ENCODE data around the gene RBBP5. TPM values are rescaled to one million over a fixed set of nuclear protein-coding genes. Genes with fewer than 3 reads are reported as not detected.

Gene RBBP5
- polyA plus RNA-seq, 12 donors: 9.6 to 17.7 (median 12.1) TPM; not detected in 1

DNA sequence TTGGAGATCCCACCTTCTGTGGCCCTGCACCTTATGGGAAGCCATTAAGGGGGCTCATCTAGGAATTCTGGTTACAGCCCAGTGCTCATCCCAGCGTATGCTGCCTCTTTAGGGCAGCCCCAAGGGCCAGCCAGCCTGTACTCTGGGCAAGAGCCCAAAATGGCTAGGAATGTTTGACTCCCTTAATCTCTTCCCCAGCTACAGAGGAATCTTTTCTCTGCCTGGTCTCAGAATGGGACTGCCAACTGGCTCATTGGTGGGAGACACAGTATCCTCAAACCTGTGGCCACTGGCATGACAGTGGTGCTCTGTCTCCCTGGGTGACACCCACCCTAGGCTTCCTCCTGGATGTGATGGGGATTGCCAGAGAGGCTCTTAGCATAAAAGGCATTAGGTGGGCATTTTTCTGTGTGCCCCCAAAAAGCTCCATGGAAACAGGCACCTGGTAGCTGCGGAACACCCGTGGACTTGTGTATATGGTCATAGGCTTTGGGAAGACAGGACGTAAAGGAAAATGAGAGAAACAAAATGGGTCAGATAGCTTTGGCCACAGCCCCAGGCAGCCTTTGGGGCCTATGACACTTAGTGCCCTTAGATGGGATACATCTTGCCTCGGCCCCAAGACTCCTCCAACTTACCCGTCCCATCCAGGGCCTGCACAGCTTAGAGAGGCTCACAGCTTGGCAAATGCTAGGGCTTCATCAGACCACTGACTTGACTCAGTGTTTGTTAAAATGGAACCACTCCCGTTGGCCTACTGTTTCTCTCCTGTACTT lies 44.4 kb downstream of the RBBP5 start:
- no peak for DNase-seq

DNA sequence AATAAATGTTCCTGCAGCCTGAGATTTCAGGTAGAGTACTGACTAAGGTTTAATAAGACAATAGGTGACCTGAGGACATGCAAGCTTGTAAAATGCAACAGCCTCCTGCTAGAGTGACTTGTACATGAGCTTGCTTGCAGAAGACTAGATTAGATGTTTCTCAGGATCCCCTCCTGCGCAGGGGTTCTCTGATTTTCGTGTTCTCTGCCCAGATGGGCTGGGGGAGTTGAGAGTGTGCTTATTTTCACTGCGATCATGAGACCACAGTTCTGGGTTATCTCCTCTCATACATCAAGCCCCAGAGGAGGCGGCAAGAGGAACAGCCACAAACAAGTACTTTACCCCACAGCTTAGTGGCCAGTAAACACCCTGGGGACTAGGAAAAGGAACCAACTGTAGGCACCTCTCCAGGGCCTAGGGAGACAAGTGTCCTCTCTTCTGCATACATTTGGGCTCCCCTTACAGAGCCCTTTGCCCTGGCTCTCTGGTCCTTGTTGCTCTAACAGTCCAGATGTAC lies 45.5 kb downstream of the RBBP5 start:
- no peak for DNase-seq

DNA sequence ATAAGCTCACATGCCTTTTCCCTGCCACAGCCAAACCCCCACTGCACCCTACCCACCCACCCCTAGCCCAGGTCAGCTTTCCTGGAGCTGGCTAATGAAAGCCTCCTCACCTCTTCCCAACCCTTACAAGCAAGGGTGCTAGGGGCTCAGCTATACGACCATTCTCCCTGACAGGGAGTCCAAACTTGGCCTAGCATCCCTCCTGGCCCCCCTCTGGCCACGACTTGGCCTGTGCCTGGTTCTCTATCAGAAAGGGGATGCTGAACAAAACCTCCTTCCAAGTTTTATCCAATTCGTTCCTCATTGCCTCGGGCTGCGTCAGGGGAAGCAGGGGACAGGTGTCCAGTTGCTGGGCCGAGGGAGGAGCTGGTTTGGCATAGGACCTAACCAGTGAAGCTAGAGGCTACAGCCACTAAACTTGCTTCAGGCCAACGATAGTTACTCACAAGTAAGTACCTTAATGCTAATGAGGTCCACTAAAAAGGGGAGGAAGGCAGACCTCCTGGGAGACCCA lies 46.1 kb downstream of the RBBP5 start:
- no peak for DNase-seq

DNA sequence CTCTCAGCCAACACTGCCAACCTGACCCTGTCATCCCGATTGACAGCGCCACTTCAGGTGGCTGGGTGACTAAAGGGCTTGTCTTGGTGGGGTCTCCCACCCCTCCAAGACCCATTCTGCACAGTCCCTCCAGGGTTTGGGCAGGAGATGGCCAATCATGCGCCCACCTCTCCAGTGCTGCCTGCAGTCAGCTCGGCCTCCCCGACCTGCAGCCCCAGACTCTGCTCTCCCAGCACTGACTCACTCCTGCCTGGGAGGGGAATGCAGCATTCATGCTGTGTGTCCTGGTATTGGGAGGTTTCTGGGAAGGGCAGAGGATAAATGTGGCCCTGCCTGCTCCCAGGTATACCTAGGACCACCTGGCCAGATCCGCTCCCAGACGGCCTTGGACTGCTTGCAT lies 47.3 kb downstream of the RBBP5 start:
- no peak for DNase-seq

DNA sequence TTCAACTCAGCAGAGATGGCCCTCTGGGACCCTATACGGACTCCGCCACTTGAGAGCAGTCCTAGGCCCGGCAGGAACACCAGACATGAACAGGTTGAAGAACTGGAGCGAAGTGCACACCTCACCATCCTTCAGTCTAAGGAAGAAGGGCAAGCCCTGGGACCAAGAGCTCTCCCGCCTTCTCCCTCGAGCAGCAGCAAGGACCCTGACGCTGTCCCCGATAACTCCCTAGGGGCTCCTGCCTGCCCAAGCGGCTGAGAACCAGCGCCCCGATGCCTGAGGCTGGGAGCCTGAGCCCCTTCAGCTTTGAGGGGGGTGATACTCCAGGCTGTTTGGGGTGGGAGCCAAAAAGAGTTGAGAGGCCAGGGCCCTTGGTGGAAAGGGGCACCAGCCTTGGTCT lies 47.7 kb downstream of the RBBP5 start:
- no peak for DNase-seq

DNA sequence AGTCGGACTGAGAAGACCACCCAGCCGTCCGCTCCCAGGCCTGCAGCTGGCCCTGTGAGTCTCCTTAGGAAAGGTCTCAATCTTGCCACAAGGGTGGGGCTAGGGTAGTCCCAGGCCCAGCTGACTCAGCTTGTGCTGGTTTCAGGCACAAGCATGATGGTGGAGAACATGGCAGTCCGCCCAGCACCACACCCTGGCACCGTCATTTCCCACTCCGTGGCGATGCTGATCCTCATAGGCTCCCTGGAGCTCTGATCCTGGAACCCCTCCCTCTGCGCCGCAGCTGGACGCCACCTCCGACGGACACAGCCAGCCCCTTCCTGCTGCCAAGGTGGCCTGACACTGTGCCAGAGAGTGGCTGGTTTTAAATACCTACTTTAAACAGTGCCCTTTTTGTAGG lies 48.3 kb downstream of the RBBP5 start:
- no peak for DNase-seq

DNA sequence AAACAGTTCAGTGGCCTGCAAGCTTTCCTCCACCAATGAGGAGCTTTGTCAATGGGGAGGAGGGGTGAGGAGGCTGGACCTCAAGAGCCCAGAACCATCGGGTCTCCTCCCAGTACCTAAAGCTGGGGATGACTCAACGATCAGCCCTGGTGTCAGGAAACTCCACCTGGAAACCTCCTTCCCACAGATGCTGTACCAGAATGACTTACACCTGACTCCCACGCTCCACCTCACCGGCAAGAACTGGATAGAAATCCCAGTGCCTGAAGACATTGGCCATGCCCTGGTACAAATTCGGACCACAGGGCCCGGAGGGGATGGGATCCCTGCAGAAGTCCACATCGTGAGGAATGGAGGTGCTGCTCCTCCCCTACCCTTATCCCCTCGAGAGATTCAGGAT lies 48.9 kb downstream of the RBBP5 start:
- DNase-seq: no peak

DNA sequence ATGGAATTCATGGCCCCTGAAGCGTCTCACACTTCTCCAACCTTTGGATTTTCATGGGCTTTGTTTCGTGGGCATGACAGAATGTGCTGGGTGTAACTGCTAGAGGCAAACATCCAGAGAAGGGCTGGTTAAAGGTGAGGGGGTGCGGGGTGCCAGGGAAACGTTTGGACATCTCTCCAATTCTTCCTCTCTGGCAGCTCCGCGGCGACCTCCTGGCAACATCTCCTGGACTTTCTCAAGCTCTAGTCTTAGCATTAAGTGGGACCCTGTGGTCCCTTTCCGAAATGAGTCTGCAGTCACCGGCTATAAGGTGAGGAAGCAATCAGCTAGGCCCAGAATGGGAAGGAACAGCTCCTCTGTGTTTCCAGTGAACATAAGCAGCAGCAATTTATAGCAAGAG lies 49.5 kb downstream of the RBBP5 start:
- no peak for DNase-seq

DNA sequence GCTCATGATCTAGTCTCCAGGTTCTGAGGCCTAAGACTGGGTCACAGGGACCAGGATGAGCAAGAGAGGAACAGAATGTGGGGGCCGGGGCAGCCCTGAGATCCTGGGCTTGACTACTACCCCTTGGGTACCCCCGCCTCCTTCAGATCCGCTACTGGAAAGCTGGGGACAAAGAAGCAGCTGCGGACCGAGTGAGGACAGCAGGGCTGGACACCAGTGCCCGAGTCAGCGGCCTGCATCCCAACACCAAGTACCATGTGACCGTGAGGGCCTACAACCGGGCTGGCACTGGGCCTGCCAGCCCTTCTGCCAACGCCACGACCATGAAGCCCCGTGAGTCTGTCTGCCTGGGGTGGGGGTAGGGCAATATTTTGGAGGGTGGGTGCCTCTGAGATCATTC lies 50.0 kb downstream of the RBBP5 start:
- no peak for DNase-seq

DNA sequence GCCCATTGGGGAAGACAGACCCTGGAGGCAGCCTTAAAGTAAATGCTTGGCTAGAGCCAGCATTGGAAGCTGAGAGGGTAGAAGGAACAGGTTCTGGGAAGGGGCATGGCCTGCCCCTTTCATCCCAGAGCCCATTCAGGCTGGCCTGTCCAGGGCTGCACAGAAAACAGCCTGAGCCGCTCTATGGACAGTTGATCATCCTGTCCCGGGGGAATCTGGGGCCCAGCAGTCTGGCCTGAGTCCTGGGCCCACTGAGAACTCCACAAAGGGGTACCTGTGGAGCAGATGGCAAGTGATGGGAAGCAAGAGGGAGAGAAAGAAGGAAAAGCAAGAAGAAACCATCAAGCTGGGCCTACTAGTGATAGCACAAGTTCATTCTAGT lies 50.8 kb downstream of the RBBP5 start:
- DNase-seq: no peak

DNA sequence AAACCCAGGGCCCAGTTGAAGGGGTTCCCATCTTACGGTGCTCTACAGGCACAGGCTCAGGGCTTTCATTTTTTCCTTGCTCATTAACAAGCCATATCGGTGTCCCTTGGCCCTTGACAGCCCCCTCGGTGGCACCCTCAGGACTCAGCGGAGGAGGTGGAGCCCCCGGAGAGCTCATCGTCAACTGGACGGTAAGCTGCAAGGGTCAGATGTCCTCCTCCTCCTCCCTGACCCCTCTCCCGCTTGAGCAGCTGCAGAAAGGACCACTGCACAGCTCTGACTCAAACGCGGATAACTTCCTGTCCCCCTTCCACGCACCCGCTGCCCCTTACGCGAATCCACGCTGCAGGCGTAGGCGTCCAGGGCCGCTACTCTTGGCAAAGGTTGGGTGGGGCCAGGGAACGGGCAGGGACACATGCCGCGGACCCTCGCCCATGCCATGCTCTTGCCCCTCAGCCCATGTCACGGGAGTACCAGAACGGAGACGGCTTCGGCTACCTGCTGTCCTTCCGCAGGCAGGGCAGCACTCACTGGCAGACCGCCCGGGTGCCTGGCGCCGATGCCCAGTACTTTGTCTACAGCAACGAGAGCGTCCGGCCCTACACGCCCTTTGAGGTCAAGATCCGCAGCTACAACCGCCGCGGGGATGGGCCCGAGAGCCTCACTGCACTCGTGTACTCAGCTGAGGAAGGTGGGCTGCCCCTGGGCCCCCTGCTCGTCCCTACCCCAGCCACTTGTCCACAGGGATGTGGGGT lies 52.2 kb downstream of the RBBP5 start:
- no peak for DNase-seq

DNA sequence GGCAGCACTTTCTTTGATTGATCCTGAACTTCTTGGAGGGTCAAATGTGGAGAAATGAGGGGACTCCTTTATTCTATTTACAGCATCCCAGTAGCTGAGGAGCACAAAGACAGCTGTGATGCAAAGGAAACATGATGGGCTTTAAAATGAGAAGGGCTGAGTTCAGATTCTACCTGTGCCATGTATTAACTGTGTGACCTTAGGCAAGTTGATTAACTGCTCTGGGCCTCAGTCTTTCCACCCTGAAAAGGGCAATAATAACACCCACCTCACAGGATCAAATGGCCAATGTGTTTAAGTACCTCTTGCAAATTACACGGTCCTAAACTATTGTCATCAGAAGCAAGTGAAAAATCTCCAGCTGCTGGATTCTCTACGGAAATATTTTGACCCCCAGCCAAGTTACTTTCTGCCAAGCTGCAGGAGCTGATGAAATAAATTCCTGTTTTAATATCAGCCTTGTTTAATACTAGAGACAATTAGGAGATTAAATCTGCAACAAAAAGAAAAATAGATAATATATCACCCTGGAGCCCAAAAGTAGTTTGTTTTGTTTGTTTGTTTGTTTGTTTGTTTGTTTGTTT lies 53.2 kb downstream of the RBBP5 start:
- DNase-seq: peak; percentile 41

DNA sequence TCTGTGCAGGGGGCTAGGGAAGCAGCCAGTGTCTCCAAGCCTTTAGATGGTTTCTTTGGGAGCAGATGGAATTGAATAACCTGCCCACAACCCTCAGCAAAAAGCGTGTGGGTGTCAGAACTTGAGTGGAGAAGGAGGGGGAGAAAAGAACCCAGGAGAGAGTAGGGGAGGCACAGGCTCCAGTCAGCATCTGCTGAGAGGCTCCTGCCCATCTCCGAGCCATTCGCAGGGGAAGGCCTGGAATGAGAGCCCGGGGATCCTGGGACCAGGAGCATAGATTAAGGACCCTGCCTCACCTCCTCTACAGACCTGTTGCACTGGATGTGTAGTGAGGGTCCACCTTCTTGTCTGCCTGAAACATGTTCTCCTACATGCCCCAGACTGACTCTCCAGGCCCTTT lies 53.8 kb downstream of the RBBP5 start:
- no peak for DNase-seq

DNA sequence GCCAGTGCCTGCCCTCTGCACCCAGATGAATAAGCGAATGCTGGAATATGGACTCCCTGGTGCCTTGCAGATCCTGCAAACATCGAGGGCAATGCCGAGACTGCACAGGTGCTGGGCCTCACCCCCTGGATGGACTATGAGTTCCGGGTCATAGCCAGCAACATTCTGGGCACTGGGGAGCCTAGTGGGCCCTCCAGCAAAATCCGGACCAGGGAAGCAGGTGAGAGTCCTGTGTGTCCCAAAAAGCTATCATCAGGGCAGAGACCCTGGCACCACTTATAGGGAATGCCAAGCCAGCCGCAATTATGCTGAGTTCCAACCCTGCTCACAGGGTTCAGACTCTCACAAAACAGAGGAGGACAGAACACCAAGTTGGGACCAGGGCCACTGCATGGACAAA lies 54.7 kb downstream of the RBBP5 start:
- DNase-seq: no peak

DNA sequence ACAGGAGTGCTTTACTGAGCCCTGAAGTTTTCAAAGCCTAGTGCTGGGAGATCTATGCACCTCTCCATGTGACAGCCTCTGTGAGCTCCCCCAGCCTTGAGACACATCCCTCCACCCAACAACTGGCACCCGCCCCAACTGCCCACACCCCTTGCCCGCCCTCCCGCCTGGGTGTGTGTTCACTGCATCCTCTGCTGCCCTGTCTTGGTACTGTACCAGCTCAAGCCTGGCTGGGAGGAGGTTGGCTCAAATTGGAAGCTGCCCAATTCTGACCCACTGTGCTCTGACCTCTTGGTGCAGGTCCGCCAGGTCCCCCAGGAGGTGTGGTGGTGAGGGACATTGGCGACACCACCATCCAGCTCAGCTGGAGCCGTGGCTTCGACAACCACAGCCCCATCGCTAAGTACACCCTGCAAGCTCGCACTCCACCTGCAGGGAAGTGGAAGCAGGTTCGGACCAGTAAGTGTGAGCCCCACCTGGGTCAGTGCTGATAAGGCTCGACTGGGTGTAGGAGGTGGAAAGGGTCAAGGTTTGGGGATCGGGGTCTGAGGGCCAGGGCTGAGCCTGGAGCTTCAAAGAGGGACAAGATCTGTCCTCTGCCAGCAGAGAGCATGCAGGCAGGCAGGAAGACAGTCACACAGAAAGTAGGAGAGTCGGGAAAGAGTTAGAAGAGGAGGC lies 55.5 kb downstream of the RBBP5 start:
- DNase-seq: no peak

DNA sequence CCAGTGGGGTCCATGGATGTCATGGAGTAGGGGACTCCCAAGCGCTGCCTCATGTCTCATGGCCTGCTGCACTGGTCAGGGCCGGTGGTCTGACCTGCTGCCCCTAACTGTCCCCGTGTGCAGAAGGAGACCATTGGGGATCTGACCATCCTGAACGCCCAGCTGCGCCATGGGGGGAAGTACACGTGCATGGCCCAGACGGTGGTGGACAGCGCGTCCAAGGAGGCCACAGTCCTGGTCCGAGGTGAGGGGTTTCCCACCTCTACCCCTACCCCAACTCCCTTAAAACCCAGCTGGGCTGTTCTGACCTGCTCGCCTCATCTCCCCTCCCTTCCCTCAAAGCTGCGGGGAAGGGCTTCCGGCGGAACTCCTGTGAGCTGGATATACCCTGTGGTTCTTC lies 56.1 kb downstream of the RBBP5 start:
- no peak for DNase-seq

DNA sequence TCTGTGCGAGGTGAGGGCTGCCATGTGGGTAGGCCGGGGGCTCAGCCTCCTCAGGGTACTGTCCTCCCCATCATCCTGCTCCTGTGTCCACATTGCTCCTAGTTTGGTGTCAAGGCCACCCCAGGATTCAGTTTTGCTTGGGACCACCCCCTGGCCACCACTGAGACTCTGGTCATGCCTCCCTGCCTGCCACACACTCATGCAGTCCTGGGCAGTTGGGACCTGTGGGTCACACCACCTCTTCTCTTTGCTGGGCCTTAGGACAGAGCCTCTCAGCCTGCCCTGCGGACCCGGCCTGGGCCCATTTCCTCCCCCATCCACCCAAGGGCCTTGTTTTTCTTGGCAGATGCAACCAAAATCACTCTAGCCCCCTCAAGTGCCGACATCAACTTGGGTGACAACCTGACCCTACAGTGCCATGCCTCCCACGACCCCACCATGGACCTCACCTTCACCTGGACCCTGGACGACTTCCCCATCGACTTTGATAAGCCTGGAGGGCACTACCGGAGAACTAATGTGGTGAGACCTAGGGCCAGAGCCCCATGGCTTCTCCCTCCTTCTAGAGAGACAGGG lies 56.9 kb downstream of the RBBP5 start:
- DNase-seq: no peak

DNA sequence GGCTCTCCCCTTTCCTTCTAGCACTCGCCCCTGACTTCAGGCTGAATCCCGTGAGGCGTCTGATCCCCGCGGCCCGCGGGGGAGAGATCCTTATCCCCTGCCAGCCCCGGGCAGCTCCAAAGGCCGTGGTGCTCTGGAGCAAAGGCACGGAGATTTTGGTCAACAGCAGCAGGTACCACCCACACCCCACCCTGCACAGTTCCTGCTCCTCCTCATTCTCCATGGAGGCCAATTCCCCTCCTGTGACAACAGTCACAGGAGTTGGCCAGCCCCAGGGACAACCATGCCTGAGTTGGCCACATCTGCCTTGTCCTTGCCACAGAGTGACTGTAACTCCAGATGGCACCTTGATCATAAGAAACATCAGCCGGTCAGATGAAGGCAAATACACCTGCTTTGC lies 57.5 kb downstream of the RBBP5 start:
- no peak for DNase-seq

DNA sequence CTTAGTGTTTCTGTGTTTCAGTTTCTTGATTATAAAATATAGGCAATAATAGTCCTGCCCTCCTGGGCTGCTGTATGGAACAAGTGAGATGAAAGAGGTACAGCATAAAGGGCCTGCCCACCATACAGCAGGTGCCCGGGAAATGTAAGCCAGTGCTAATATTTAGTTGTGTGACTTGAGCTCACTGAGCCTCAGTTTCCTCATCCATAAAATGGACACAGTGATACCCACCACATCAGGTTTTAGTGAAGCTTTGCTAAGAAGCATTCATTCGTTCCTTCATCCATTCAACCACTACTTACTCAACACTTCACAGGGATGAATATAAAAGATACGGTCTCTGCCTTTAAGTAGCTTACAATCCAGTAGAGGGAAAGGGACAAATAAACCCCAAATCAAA lies 58.9 kb downstream of the RBBP5 start:
- DNase-seq: no peak

DNA sequence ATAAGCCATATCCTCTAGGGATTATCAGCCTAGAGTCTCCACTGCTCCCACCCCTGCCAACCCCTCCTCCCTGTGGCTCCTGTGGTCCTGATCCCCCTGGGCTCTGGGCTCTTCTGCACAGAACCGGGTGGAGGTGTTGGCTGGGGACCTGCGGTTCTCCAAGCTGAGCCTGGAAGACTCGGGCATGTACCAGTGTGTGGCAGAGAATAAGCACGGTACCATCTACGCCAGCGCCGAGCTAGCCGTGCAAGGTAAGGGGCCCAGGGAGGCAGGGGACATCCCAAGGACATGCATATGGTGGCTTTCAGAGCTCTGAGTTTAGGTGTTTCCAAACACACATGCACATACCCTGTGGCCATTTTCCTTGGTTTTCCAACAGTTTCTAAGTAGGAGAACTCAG lies 59.5 kb downstream of the RBBP5 start:
- no peak for DNase-seq

DNA sequence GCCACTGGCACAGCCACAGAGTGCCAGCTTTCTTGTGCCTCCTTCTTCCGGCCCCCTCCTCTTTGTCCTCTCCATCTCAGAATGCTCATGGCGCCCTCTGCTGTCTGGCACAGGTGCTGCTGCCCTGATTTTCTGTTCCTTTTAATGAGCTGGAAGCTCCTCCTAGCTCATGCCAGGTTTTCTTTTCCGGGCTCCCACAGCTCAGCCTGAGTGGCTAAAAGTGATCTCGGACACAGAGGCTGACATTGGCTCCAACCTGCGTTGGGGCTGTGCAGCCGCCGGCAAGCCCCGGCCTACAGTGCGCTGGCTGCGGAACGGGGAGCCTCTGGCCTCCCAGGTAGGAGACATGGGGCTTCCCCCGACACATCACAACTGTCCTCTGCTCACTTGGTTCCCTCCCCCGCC lies 60.1 kb downstream of the RBBP5 start:
- DNase-seq: peak; percentile 77

DNA sequence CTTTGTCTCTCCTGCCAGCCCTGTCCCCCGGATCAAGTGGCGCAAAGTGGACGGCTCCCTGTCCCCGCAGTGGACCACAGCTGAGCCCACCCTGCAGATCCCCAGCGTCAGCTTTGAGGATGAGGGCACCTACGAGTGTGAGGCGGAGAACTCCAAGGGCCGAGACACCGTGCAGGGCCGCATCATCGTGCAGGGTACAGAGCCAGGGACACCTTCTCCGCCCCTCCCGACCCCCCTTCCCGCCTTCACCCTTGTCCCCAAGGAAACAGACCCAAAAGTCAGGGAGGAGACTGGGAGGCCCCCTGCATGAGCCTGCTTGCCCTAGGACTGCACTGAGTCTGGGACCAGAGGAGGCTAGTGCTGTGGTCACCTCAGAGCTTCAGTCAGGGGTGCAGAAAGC lies 60.6 kb downstream of the RBBP5 start:
- DNase-seq: no peak
